ENCODE measurements around the gene CDC7.

DNA sequence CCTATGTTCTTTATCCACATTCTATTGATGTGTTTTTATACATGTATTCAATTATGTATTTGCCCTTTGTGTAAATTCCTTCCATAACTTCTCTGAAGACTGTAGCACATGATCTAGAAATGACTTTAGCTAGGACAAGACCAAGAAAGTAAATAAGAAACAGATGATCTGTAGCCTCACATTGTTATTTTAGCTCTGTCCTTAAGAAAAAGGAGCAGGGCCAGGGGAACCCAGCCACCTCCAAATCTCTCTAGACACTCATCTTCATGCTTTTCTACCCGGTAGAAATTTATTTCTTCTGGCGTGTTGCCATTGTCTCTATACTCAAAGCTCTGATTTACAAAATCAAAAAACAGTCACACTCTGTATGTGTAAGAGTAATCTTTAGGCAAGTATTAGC is 27.1 kb downstream of the CDC7 start:
- TF ChIP-seq, protein P1, sequence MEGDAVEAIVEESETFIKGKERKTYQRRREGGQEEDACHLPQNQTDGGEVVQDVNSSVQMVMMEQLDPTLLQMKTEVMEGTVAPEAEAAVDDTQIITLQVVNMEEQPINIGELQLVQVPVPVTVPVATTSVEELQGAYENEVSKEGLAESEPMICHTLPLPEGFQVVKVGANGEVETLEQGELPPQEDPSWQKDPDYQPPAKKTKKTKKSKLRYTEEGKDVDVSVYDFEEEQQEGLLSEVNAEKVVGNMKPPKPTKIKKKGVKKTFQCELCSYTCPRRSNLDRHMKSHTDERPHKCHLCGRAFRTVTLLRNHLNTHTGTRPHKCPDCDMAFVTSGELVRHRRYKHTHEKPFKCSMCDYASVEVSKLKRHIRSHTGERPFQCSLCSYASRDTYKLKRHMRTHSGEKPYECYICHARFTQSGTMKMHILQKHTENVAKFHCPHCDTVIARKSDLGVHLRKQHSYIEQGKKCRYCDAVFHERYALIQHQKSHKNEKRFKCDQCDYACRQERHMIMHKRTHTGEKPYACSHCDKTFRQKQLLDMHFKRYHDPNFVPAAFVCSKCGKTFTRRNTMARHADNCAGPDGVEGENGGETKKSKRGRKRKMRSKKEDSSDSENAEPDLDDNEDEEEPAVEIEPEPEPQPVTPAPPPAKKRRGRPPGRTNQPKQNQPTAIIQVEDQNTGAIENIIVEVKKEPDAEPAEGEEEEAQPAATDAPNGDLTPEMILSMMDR (IDR thresholded peaks at IDR 0.05) = no peak
- TF ChIP-seq POLR2A (IDR thresholded peaks at IDR 0.05) = no peak
